ENCODE data around the gene ELMO1.

DNA sequence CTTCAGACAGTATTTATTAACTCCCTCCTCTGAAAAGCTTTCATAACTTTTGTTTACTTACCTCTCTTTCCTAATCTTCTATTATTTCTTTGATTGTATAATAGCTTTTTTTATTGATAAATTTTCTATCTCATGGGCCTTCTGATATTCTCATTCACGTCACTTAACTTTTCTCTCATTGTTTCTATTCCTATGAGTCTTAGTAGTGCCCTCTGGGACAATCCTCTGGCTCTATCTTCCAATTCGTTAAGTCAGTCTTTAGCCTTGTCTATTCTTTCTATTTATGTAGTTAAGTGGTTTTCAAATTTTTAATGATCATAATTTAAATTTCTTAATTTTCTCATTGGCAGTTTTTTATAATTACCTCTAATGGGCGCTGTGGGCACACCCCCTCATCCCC, 6.4 kb upstream of the ELMO1 start:
- TF ChIP-seq EZH2 (IDR thresholded peaks at IDR 0.05; ENCODE audit: low read length, unreplicated experiment) (no peak), EZH2phosphoT487 (IDR thresholded peaks at IDR 0.05; ENCODE audit: borderline replicate concordance, low read length) (no peak)
- TF ChIP-seq, protein P1, sequence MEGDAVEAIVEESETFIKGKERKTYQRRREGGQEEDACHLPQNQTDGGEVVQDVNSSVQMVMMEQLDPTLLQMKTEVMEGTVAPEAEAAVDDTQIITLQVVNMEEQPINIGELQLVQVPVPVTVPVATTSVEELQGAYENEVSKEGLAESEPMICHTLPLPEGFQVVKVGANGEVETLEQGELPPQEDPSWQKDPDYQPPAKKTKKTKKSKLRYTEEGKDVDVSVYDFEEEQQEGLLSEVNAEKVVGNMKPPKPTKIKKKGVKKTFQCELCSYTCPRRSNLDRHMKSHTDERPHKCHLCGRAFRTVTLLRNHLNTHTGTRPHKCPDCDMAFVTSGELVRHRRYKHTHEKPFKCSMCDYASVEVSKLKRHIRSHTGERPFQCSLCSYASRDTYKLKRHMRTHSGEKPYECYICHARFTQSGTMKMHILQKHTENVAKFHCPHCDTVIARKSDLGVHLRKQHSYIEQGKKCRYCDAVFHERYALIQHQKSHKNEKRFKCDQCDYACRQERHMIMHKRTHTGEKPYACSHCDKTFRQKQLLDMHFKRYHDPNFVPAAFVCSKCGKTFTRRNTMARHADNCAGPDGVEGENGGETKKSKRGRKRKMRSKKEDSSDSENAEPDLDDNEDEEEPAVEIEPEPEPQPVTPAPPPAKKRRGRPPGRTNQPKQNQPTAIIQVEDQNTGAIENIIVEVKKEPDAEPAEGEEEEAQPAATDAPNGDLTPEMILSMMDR (conservative IDR thresholded peaks at IDR 0.05; ENCODE audit: low read depth, low read length) = no peak
